Endothelial cell of umbilical vein (primary cell): ENCODE results near the gene MRGPRG. TPM values are rescaled to one million over a fixed set of nuclear protein-coding genes. Genes with fewer than 3 reads are reported as not detected.

Source experiments
- BruUV-seq: library from RNA; stranded (reverse); fragments of 400-500 nt; replicated peaks from 2 replicates; lab custom pipeline; 2021; lab: Mats Ljungman, UMichigan
- CTCF ChIA-PET: fragments of 300-600, 350-600 bp; sonication (Branson Sonifier 250); formaldehyde crosslinking; loops from one replicate; lab custom pipeline; 2021; ENCODE audit warnings: antibody characterized with exemption, inconsistent platforms; lab: Charles Lee
- POLR2A ChIA-PET: fragments of 300-600, 350-600 bp; sonication (Branson Sonifier 250); formaldehyde crosslinking; loops from one replicate; lab custom pipeline; 2021; ENCODE audit warnings: antibody characterized with exemption, inconsistent platforms; lab: Charles Lee
- DNase-seq: peaks from one replicate; pipeline ENCODE4 v3.0.0-alpha.2; 2011; ENCODE audit warnings: low read depth, low spot score
- FAIRE-seq: peaks from 2 replicates; lab custom pipeline; 2011; peaks lifted over from hg19 to GRCh38; lab: Jason Lieb, UNC
- H2AFZ ChIP-seq: 2 replicates; pipeline ENCODE4 v1.6.0; 2012; ENCODE audit warnings: low read depth, low read length, control low read depth, inconsistent platforms
- H3K27ac ChIP-seq: 2 replicates; pipeline ENCODE4 v1.5.1; 2011; ENCODE audit warnings: low read depth, mild to moderate bottlenecking, control low read depth, low read length, moderate library complexity; ENCODE audit not compliant: insufficient read depth
- H3K27me3 ChIP-seq, 2 experiments: 2 replicates each; pipeline versions ENCODE4 v1.6.0 to v1.6.1; 2011; ENCODE audit warnings: low read length in 2 of 2, mixed read lengths in 1 of 2; ENCODE audit not compliant: control insufficient read depth in 2 of 2, insufficient read depth in 2 of 2
- H3K36me3 ChIP-seq, 2 experiments: 2 replicates in 1 of 2; 3 replicates in 1 of 2; pipeline ENCODE4 v1.5.1; 2011; ENCODE audit warnings: low read length in 2 of 2, mild to moderate bottlenecking in 1 of 2, moderate library complexity in 1 of 2; ENCODE audit not compliant: control insufficient read depth in 2 of 2, insufficient read depth in 2 of 2; ENCODE audit errors: extremely low read depth in 1 of 2
- H3K4me1 ChIP-seq: 3 replicates; pipeline ENCODE4 v1.5.1; 2011; ENCODE audit warnings: mild to moderate bottlenecking, low read length; ENCODE audit not compliant: control insufficient read depth, insufficient read depth; ENCODE audit errors: extremely low read depth
- H3K4me2 ChIP-seq: 2 replicates; pipeline ENCODE4 v1.6.1; 2011; ENCODE audit warnings: low read length, control low read depth, mixed read lengths; ENCODE audit not compliant: insufficient read depth
- H3K4me3 ChIP-seq, 3 experiments: fragments of 200-600 bp in 1 of 3; sonication (generic), shearing (Covaris generic) in 1 of 3; replicated peaks in 1 of 3; 2 replicates each; pipeline ENCODE4 v1.5.1; 2011 to 2016; ENCODE audit warnings: control low read depth in 3 of 3, low read length in 3 of 3, mild to moderate bottlenecking in 2 of 3, inconsistent platforms in 1 of 3, low read depth in 1 of 3, moderate library complexity in 1 of 3; ENCODE audit not compliant: insufficient read depth in 1 of 3
- H3K79me2 ChIP-seq: 2 replicates; pipeline ENCODE4 v1.6.0; 2012; ENCODE audit warnings: low read length, inconsistent platforms; ENCODE audit not compliant: control insufficient read depth, insufficient read depth
- H3K9ac ChIP-seq: replicated peaks from 2 replicates; pipeline ENCODE3; 2011; ENCODE audit warnings: low read length, control low read depth; ENCODE audit not compliant: insufficient read depth; ENCODE audit errors: extremely low read depth
- H3K9me1 ChIP-seq: replicated peaks from 3 replicates; pipeline ENCODE4 v1.6.0; 2011; ENCODE audit warnings: mild to moderate bottlenecking, low read length; ENCODE audit not compliant: control insufficient read depth, insufficient read depth; ENCODE audit errors: extremely low read depth
- H3K9me3 ChIP-seq: replicated peaks from 2 replicates; pipeline ENCODE4 v1.5.1; 2012; ENCODE audit warnings: low read length, inconsistent platforms; ENCODE audit not compliant: control insufficient read depth, insufficient read depth
- H4K20me1 ChIP-seq: replicated peaks from 2 replicates; pipeline ENCODE3; 2011; ENCODE audit warnings: mild to moderate bottlenecking, low read length; ENCODE audit not compliant: control insufficient read depth, insufficient read depth; ENCODE audit errors: extremely low read depth
- EZH2 ChIP-seq: IDR thresholded peaks from 2 replicates; pipeline ENCODE4 v1.6.1; 2012; ENCODE audit warnings: borderline replicate concordance, low read depth, mild to moderate bottlenecking, moderate library complexity, low read length, inconsistent platforms; ENCODE audit not compliant: severe bottlenecking
- FOS ChIP-seq: IDR thresholded peaks from 2 replicates; pipeline ENCODE4 v1.6.1; 2011; ENCODE audit warnings: mild to moderate bottlenecking, low read length, moderate library complexity, borderline replicate concordance; ENCODE audit not compliant: insufficient read depth
- GATA2 ChIP-seq: IDR thresholded peaks from 2 replicates; pipeline ENCODE4 v1.7.0; 2011; ENCODE audit warnings: low read depth, mild to moderate bottlenecking, moderate library complexity, mixed read lengths, low read length; ENCODE audit not compliant: insufficient read length, insufficient read depth
- JUN ChIP-seq: IDR thresholded peaks from 2 replicates; pipeline ENCODE4 v1.6.1; 2011; ENCODE audit warnings: borderline replicate concordance, low read depth; ENCODE audit not compliant: insufficient read length, insufficient read depth
- MYC ChIP-seq: IDR thresholded peaks from one replicate; pipeline ENCODE4 v1.6.1; 2011; ENCODE audit warnings: mild to moderate bottlenecking, low read depth, low read length
- POLR2A ChIP-seq: IDR thresholded peaks from 2 replicates; pipeline ENCODE4 v1.6.1; 2012; ENCODE audit warnings: low read depth, mild to moderate bottlenecking, control low read depth, low read length
- POLR2AphosphoS5 ChIP-seq: IDR thresholded peaks from 2 replicates; pipeline ENCODE4 v1.6.1; 2012; ENCODE audit warnings: low read depth, mild to moderate bottlenecking, control low read depth, low read length, moderate library complexity; ENCODE audit not compliant: insufficient read depth
- dilution Hi-C: fragments of 300-500 bp; cut with MboI; formaldehyde crosslinking; loops from one replicate; pipeline ENCODE4 v1.15.0; 2019; ENCODE audit warnings: low sequenced_read_pairs; ENCODE audit not compliant: extremely low pct_ligation_motif_present
- intact Hi-C: fragments of 100-400 bp; cut with micrococcal nuclease; formaldehyde crosslinking; loops from one replicate; pipeline ENCODE4 v1.10.0; 2022
- polyA plus RNA-seq, 4 experiments: library from polyadenylated mRNA; depleted of rRNA in 3 of 4; stranded (reverse) in 3 of 4; unstranded in 1 of 4; fragments of >200 nt; gene quantifications; 2 replicates each; pipeline versions ENCODE4 v1.2.1 to v1.2.3, GENCODE V29; 2011 to 2012; ENCODE audit warnings: missing spikeins in 1 of 4
- total RNA-seq: library from RNA; stranded (reverse); gene quantifications from 2 replicates; pipeline ENCODE4 v1.2.3, GENCODE V29; 2021
- TF ChIP-seq, protein P1 (sequence below), 2 donors: IDR thresholded peaks; 1 replicate in 1 of 2; 2 replicates in 1 of 2; pipeline ENCODE4 v1.5.1; 2011; ENCODE audit warnings: low read length in 2 of 2, mild to moderate bottlenecking in 2 of 2, moderate library complexity in 2 of 2, control low read depth in 1 of 2, inconsistent platforms in 1 of 2, low read depth in 1 of 2; ENCODE audit not compliant: insufficient read depth in 1 of 2; ENCODE audit errors: extremely low read depth in 1 of 2
- TF ChIP-seq, protein P2 (sequence below): IDR thresholded peaks from 2 replicates; pipeline ENCODE4 v1.6.1; 2011; ENCODE audit not compliant: insufficient read depth, insufficient read length

Gene MRGPRG
- total and polyA plus RNA-seq, 2 donors (not counting 3 experiments of a cell fraction or from before 2014, with no cell fraction given) = not detected

GRCh38 chr11:3170756-3171650 lies 47.6 kb downstream of the MRGPRG start:
- BruUV-seq = no TSS peak
- intact Hi-C loops (no loop called here), dilution Hi-C loops (no loop called here)
- ChIA-PET CTCF (interaction anchor here (1.2 kb wide), 1 partner anchor 10 kb away, joined by 4 read pairs; no protein-coding TSS in a partner anchor), POLR2A (no interaction called here)
- Histone ChIP-seq H4K20me1 (no peaks in the 10 kb centered on the region), H3K9ac (no peak overlapping the region), H3K4me3 (no peak overlapping the region), H3K27ac (no peak overlapping the region), H3K9me1 (no peaks in the 10 kb centered on the region), H3K36me3 (no peaks in the 10 kb centered on the region), H3K4me1 (peaks cover 8% of the 10 kb centered on the region), H3K79me2 (no peaks in the 10 kb centered on the region), H3K27me3 (no peaks in the 10 kb centered on the region), H2AFZ (no peak overlapping the region), H3K4me2 (no peak overlapping the region), H3K9me3 (no peaks in the 10 kb centered on the region)
- no peak for DNase-seq
- TF ChIP-seq GATA2 (no peak), FOS (no peak), MYC (no peak), EZH2 (no peak), JUN (no peak), POLR2A (no peak), POLR2AphosphoS5 (no peak)
- TF ChIP-seq, protein P1, sequence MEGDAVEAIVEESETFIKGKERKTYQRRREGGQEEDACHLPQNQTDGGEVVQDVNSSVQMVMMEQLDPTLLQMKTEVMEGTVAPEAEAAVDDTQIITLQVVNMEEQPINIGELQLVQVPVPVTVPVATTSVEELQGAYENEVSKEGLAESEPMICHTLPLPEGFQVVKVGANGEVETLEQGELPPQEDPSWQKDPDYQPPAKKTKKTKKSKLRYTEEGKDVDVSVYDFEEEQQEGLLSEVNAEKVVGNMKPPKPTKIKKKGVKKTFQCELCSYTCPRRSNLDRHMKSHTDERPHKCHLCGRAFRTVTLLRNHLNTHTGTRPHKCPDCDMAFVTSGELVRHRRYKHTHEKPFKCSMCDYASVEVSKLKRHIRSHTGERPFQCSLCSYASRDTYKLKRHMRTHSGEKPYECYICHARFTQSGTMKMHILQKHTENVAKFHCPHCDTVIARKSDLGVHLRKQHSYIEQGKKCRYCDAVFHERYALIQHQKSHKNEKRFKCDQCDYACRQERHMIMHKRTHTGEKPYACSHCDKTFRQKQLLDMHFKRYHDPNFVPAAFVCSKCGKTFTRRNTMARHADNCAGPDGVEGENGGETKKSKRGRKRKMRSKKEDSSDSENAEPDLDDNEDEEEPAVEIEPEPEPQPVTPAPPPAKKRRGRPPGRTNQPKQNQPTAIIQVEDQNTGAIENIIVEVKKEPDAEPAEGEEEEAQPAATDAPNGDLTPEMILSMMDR (IDR thresholded peaks at IDR 0.05; ENCODE audit: extremely low read depth in 1 of 2, insufficient read depth in 1 of 2, low read depth in 1 of 2, low read length in 2 of 2) = no peak
- TF ChIP-seq, protein P2, sequence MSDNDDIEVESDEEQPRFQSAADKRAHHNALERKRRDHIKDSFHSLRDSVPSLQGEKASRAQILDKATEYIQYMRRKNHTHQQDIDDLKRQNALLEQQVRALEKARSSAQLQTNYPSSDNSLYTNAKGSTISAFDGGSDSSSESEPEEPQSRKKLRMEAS = no peak
- FAIRE-seq = no peak
